Adipocyte (in vitro differentiated cells): ENCODE results near the gene NDST1.
A peak's percentile ranks its signal among the peaks of the same experiment; 100 is the strongest.

Experiments used
- DNase-seq: peaks from one replicate; pipeline ENCODE4 v3.0.0-alpha.2; 2015; ENCODE audit warnings: low read depth
- H3K27me3 ChIP-seq: replicated peaks from 2 replicates; pipeline ENCODE4 v1.7.0; 2013; ENCODE audit warnings: mild to moderate bottlenecking, low read length, moderate library complexity; ENCODE audit not compliant: control insufficient read depth, insufficient read depth
- H3K36me3 ChIP-seq: 2 replicates; pipeline ENCODE4 v1.7.0; 2013; ENCODE audit warnings: low read length, mild to moderate bottlenecking, moderate library complexity; ENCODE audit not compliant: control insufficient read depth, insufficient read depth, severe bottlenecking
- H3K4me1 ChIP-seq: 2 replicates; pipeline ENCODE4 v1.7.0; 2013; ENCODE audit warnings: mild to moderate bottlenecking, low read length, moderate library complexity; ENCODE audit not compliant: control insufficient read depth, insufficient read depth
- H3K4me3 ChIP-seq: 2 replicates; pipeline ENCODE4 v1.7.0; 2013; ENCODE audit warnings: mild to moderate bottlenecking, low read length, moderate library complexity
- H3K9ac ChIP-seq: 2 replicates; pipeline ENCODE4 v1.7.0; 2013; ENCODE audit warnings: mild to moderate bottlenecking, low read length, moderate library complexity
- H3K9me3 ChIP-seq: 2 replicates; pipeline ENCODE4 v1.7.0; 2013; ENCODE audit warnings: mild to moderate bottlenecking, low read length, moderate library complexity; ENCODE audit not compliant: control insufficient read depth

Gene NDST1

GRCh38 chr5:150479416-150479815 lies 28.5 kb upstream of the NDST1 start:
- Histone ChIP-seq H3K9ac (no peak overlapping the region), H3K4me3 (no peak overlapping the region), H3K9me3 (no peaks in the 10 kb centered on the region), H3K27me3 (no peaks in the 10 kb centered on the region), H3K4me1 (peaks cover 8% of the 10 kb centered on the region), H3K36me3 (no peaks in the 10 kb centered on the region)
- DNase-seq = no peak

- no peak overlapping the region for H3K9ac ChIP-seq
- no peaks in the 10 kb centered on the region for H3K27me3 ChIP-seq
- no peak overlapping the region for H3K4me3 ChIP-seq
- peaks cover 15% of the 10 kb centered on the region for H3K4me1 ChIP-seq
- DNase-seq = no peak
- H3K9me3 ChIP-seq = no peaks in the 10 kb centered on the region
- H3K36me3 ChIP-seq = no peaks in the 10 kb centered on the region
Measured at GRCh38 chr5:150481708-150481965, 26.3 kb upstream of the NDST1 start.

- H3K36me3 ChIP-seq = no peaks in the 10 kb centered on the region
- no peaks in the 10 kb centered on the region for H3K9me3 ChIP-seq
- DNase-seq = no peak
- H3K4me3 ChIP-seq = no peak overlapping the region
- no peak overlapping the region for H3K9ac ChIP-seq
- H3K27me3 ChIP-seq = no peaks in the 10 kb centered on the region
- H3K4me1 ChIP-seq = peaks cover 13% of the 10 kb centered on the region
Measured at GRCh38 chr5:150481972-150482406, 25.9 kb upstream of the NDST1 start.

- Histone ChIP-seq H3K36me3 (peaks cover 3% of the 10 kb centered on the region), H3K9ac (peak overlapping the region; percentile 96), H3K4me3 (peak overlapping the region; percentile 84), H3K4me1 (peaks cover 32% of the 10 kb centered on the region), H3K27me3 (no peaks in the 10 kb centered on the region), H3K9me3 (no peaks in the 10 kb centered on the region)
- no peak for DNase-seq
Measured at GRCh38 chr5:150484964-150485692, 22.8 kb upstream of the NDST1 start.

- DNase-seq = peak; percentile 73
- no peaks in the 10 kb centered on the region for H3K27me3 ChIP-seq
- peak overlapping the region; percentile 96 for H3K9ac ChIP-seq
- H3K4me3 ChIP-seq = peak overlapping the region; percentile 84
- H3K9me3 ChIP-seq = no peaks in the 10 kb centered on the region
- H3K4me1 ChIP-seq = peaks cover 39% of the 10 kb centered on the region
- H3K36me3 ChIP-seq = peaks cover 10% of the 10 kb centered on the region
Measured at GRCh38 chr5:150485693-150486401, 22.1 kb upstream of the NDST1 start.

GRCh38 chr5:150486402-150487198 lies 21.3 kb upstream of the NDST1 start:
- Histone ChIP-seq H3K4me1 (peaks cover 47% of the 10 kb centered on the region), H3K27me3 (no peaks in the 10 kb centered on the region), H3K9me3 (no peaks in the 10 kb centered on the region), H3K36me3 (peaks cover 15% of the 10 kb centered on the region), H3K9ac (peak overlapping the region; percentile 96), H3K4me3 (peak overlapping the region; percentile 84)
- DNase-seq = peak; percentile 70

- Histone ChIP-seq H3K9me3 (no peaks in the 10 kb centered on the region), H3K36me3 (peaks cover 22% of the 10 kb centered on the region), H3K27me3 (no peaks in the 10 kb centered on the region), H3K4me1 (peaks cover 55% of the 10 kb centered on the region), H3K4me3 (peak overlapping the region; percentile 84), H3K9ac (peak overlapping the region; percentile 96)
- DNase-seq = peak; percentile 40
Measured at GRCh38 chr5:150487199-150488061, 20.5 kb upstream of the NDST1 start.

GRCh38 chr5:150488519-150489359 lies 19.2 kb upstream of the NDST1 start:
- peak; percentile 86 for DNase-seq
- H3K27me3 ChIP-seq = no peaks in the 10 kb centered on the region
- peaks cover 61% of the 10 kb centered on the region for H3K4me1 ChIP-seq
- H3K9ac ChIP-seq = peak overlapping the region; percentile 96
- peaks cover 26% of the 10 kb centered on the region for H3K36me3 ChIP-seq
- H3K9me3 ChIP-seq = no peaks in the 10 kb centered on the region
- H3K4me3 ChIP-seq = peak overlapping the region; percentile 84

- Histone ChIP-seq H3K9ac (peak overlapping the region; percentile 84), H3K27me3 (no peaks in the 10 kb centered on the region), H3K4me3 (peak overlapping the region; percentile 68), H3K9me3 (no peaks in the 10 kb centered on the region), H3K36me3 (peaks cover 26% of the 10 kb centered on the region), H3K4me1 (peaks cover 61% of the 10 kb centered on the region)
- peak; percentile 49 for DNase-seq
Measured at GRCh38 chr5:150489360-150490295, 18.3 kb upstream of the NDST1 start.
